K562 (cell line): Measurements from ENCODE around the gene HOXA13. TPM values are rescaled to one million over a fixed set of nuclear protein-coding genes. Genes with fewer than 3 reads are reported as not detected.

Source experiments
- FOXP4 ChIP-seq: sonication (generic); formaldehyde crosslinking; IDR thresholded peaks from 2 replicates; pipeline ENCODE4 v1.8.0; 2022; ENCODE audit warnings: mild to moderate bottlenecking, missing genetic modification reagents, borderline replicate concordance
- GTF3C2 ChIP-seq: IDR thresholded peaks from 3 replicates; pipeline ENCODE4 v1.6.1; 2011; ENCODE audit warnings: borderline replicate concordance, mild to moderate bottlenecking, moderate library complexity; ENCODE audit not compliant: insufficient read length; ENCODE audit errors: extremely low read depth
- HCFC1 ChIP-seq: IDR thresholded peaks from 2 replicates; pipeline ENCODE4 v1.6.1; 2012; ENCODE audit warnings: low read depth, low read length, improper control_type of control experiment
- JUNB ChIP-seq: fragments of 450-650 bp; formaldehyde crosslinking; conservative IDR thresholded peaks from 2 replicates; pipeline ENCODE4 v1.4.0; 2020; ENCODE audit warnings: mild to moderate bottlenecking
- KAT2B ChIP-seq: IDR thresholded peaks from one replicate; pipeline ENCODE4 v1.6.1; 2012; ENCODE audit warnings: low read depth, mild to moderate bottlenecking, control low read depth, inconsistent platforms, low read length, moderate library complexity
- MIER1 ChIP-seq: fragments of 450-650 bp; IDR thresholded peaks from 2 replicates; pipeline ENCODE4 v1.6.1; 2016; ENCODE audit warnings: antibody characterized with exemption, mild to moderate bottlenecking, low read depth
- PYGO2 ChIP-seq: fragments of 450-650 bp; IDR thresholded peaks from 2 replicates; pipeline ENCODE4 v1.6.1; 2016; ENCODE audit warnings: mild to moderate bottlenecking, missing genetic modification characterization, moderate library complexity, missing compliant biosample characterization
- SAP30 ChIP-seq: fragments of 200-600 bp; sonication (generic); IDR thresholded peaks from 2 replicates; pipeline ENCODE4 v1.6.1; 2012; ENCODE audit warnings: borderline replicate concordance, low read depth, mild to moderate bottlenecking, moderate library complexity, low read length, control low read depth, inconsistent platforms; ENCODE audit not compliant: insufficient read depth, poor library complexity, severe bottlenecking
- SMC3 ChIP-seq: conservative IDR thresholded peaks from 2 replicates; pipeline ENCODE4 v1.6.1; 2011; ENCODE audit warnings: low read depth, low read length, improper control_type of control experiment; ENCODE audit not compliant: insufficient read depth
- SREBF1 ChIP-seq: fragments of 150-350 bp; IDR thresholded peaks from 2 replicates; pipeline ENCODE4 v1.6.1; 2014; ENCODE audit warnings: antibody characterized with exemption, low read depth, low read length, borderline replicate concordance
- polyA plus RNA-seq, 8 experiments: library from polyadenylated mRNA; depleted of rRNA in 4 of 8; stranded (reverse) in 5 of 8; unstranded in 3 of 8; fragments of >200 nt; fragmentation: Nextera tagmentation in 2 of 8; fragmentation: Illumina TruSeq in 1 of 8; extraction: Ambion mirVana in 2 of 8; extraction: Trizol in 1 of 8; gene quantifications; 2 replicates each; pipeline versions ENCODE4 v1.2.1 to v1.2.3, GENCODE V29; 2011 to 2014; ENCODE audit warnings: inconsistent platforms in 1 of 8, missing spikeins in 1 of 8
- total RNA-seq, 7 experiments: library from RNA; depleted of rRNA in 6 of 7; stranded (reverse); fragments of >200 nt in 6 of 7; fragmentation: Illumina TruSeq in 2 of 7; extraction: Trizol in 2 of 7; gene quantifications; 2 replicates each; pipeline versions ENCODE4 v1.2.1 to v1.2.3, GENCODE V29; 2011 to 2021; ENCODE audit warnings: low replicate concordance in 1 of 7

The HOXA13 gene
- total and polyA plus RNA-seq, 9 of the 15 experiments (the other 6 are each of a cell fraction or from before 2014, with no cell fraction given): not detected

GRCh38 chr7:27167916-27168264 is 32.0 kb downstream of the HOXA13 start (continued):
- TF ChIP-seq GTF3C2 (no peak), SMC3 (no peak), MIER1 (no peak), PYGO2 (tag) (no peak), SAP30 (no peak), FOXP4 (CRISPR knock-in tag) (no peak), HCFC1 (no peak), KAT2B (no peak), SREBF1 (no peak), JUNB (CRISPR knock-in tag) (no peak)
